ENCODE measurements around the gene MRPL41. TPM values are rescaled to one million over a fixed set of nuclear protein-coding genes. Genes with fewer than 3 reads are reported as not detected.
A peak's percentile ranks its signal among the peaks of the same experiment; 100 is the strongest.
"Not testable (repeated sequence)": the region's sequence is repeated elsewhere in the genome, so short reads cannot be mapped to it uniquely, and the experiment has no call there.

Gene MRPL41
- total RNA-seq, 4 donors from 2014 or later: 77.1 to 161 (median 98.3) TPM

- no peak for DNase-seq (ENCODE audit: low spot score in 2 of 2)
These were observed 6.6 kb upstream of the MRPL41 start for GRCh38 chr9:137545123-137545522.

DNA sequence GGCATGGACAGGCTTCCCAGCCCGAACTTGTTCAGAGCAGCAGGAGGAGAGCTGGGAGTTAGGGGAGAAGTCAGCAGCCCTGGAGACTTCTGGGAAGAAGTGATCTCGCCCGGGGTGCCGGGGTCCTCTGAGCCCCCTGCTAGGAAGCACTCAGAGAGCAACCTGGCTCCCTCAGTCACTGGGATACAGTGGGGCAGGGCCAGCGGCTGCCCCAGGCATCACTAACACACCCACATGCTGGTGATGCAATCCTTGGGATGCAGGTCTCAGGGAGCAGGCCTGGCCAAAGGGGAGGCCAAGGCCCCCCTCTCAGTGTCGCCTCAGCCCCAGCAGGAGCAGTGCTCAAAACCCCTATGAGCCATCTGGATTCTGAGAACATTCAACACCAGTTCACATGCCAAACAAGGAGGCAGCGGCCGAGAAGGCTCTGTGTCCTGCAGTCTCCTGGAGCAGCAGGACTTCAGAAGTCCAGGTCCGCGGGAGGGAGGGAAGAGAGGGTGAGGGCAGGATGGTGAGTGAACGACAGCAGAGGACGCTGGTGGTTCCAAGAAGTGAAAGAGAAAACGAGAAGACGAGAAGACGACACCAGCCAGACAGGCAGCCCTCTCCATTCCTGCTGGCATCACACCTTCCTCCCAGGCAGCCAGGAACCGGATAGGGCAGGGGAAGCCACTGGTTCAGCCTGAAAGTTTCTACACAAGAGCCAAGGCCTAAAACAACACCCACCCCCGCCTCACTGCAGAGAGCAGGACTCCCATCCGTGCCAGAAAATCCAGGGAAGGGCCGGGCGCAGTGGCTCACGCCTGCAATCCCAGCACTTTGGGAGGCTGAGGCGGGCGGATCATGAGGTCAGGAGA lies 3.8 kb upstream of the MRPL41 start:
- TF ChIP-seq, protein P1, sequence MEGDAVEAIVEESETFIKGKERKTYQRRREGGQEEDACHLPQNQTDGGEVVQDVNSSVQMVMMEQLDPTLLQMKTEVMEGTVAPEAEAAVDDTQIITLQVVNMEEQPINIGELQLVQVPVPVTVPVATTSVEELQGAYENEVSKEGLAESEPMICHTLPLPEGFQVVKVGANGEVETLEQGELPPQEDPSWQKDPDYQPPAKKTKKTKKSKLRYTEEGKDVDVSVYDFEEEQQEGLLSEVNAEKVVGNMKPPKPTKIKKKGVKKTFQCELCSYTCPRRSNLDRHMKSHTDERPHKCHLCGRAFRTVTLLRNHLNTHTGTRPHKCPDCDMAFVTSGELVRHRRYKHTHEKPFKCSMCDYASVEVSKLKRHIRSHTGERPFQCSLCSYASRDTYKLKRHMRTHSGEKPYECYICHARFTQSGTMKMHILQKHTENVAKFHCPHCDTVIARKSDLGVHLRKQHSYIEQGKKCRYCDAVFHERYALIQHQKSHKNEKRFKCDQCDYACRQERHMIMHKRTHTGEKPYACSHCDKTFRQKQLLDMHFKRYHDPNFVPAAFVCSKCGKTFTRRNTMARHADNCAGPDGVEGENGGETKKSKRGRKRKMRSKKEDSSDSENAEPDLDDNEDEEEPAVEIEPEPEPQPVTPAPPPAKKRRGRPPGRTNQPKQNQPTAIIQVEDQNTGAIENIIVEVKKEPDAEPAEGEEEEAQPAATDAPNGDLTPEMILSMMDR (IDR thresholded peaks at IDR 0.05): no peak
- TF ChIP-seq EP300 (IDR thresholded peaks at IDR 0.05) (no peak), POLR2A (IDR thresholded peaks at IDR 0.05) (no peak)
- peaks cover 0 to 19% (median 0%) of the 10 kb centered on the region in 3 donors for H3K36me3 ChIP-seq
- H3K27ac ChIP-seq: peak overlapping the region in 2 of 4 donors; percentile 55 to 98
- no peak for DNase-seq (ENCODE audit: low spot score in 2 of 2)
- H3K4me1 ChIP-seq: peaks cover 0 to 56% (median 15%) of the 10 kb centered on the region in 4 donors
- no peak overlapping the region for H3K4me3 ChIP-seq
- H3K27me3 ChIP-seq: no peaks in the 10 kb centered on the region
- WGBS, 2 donors: 85 to 88% methylated on average over 23 of the region's 23 CpGs
- H3K9me3 ChIP-seq: no peaks in the 10 kb centered on the region

More at GRCh38 chr9:137545123-137545522, 6.6 kb upstream of the MRPL41 start:
- Histone ChIP-seq H3K4me3 (no peak overlapping the region), H3K9me3 (no peaks in the 10 kb centered on the region), H3K27me3 (no peaks in the 10 kb centered on the region), H3K36me3 (peaks cover 0 to 45% (median 0%) of the 10 kb centered on the region in 3 donors), H3K4me1 (peaks cover 0 to 44% (median 12%) of the 10 kb centered on the region in 4 donors), H3K27ac (peak overlapping the region in 3 of 4 donors; percentile 64 to 85 (median 73))
- TF ChIP-seq POLR2A (IDR thresholded peaks at IDR 0.05) (no peak), EP300 (IDR thresholded peaks at IDR 0.05) (no peak)
- TF ChIP-seq, protein P1 (IDR thresholded peaks at IDR 0.05): no peak
- 75 to 76% methylated on average over 5 to 10 of the region's 10 CpGs for WGBS, 2 donors

- H3K27ac ChIP-seq: peak within 1 kb of the TSS; percentile 88 to 99 (median 93)
- DNase-seq (ENCODE audit: low spot score in 2 of 2): peak; percentile 89
- no peaks in the 10 kb centered on the region for H3K9me3 ChIP-seq
- 5 to 6% methylated on average over 5 to 13 of the region's 13 CpGs for WGBS, 2 donors
- H3K27me3 ChIP-seq: no peaks in the 10 kb centered on the region
- H3K36me3 ChIP-seq: peaks cover 0 to 33% (median 4%) of the 10 kb centered on the region in 3 donors
- TF ChIP-seq, protein P1 (IDR thresholded peaks at IDR 0.05): no peak
- TF ChIP-seq POLR2A (IDR thresholded peaks at IDR 0.05): peak in 1 of 2 donors; percentile 29
- peak; percentile 43 to 79 for TF ChIP-seq EP300 (IDR thresholded peaks at IDR 0.05)
- H3K4me3 ChIP-seq: peak within 1 kb of the TSS; percentile 63 to 98 (median 88)
- peaks cover 0 to 45% (median 15%) of the 10 kb centered on the region in 4 donors for H3K4me1 ChIP-seq
These were observed 1.5 kb upstream of the MRPL41 start, which contains the start of gene PNPLA7 for GRCh38 chr9:137550231-137550621. Gene PNPLA7, minus strand, starts transcription at chr9:137550402. Its CDS starts 205 bp downstream, at chr9:137550197.

DNA sequence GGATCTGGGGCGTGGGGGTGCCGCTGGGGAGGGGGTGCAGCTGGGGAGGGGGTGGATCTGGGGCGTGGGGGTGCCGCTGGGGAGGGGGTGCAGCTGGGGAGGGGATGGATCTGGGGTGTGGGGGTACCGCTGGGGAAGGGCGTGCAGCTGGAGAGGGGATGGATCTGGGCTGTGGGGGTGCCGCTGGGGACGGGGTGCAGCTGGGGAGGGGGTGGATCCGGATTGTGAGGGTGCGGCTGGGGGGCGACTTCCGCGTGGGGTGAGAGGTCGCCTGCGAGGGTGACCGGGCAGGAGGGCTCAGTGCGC lies 768 bp upstream of the MRPL41 start:
- Histone ChIP-seq H3K27ac (peak overlapping the region; percentile 88 to 99 (median 93)), H3K4me1 (peaks cover 0 to 42% (median 15%) of the 10 kb centered on the region in 4 donors), H3K36me3 (peaks cover 0 to 40% (median 7%) of the 10 kb centered on the region in 3 donors), H3K4me3 (peak overlapping the region; percentile 63 to 98 (median 88))
- not testable (repeated sequence) for H3K27me3 ChIP-seq; DNase-seq (ENCODE audit: low spot score in 2 of 2); H3K9me3 ChIP-seq
- WGBS, 2 donors: 1 to 3% methylated on average over 11 to 13 of the region's 17 CpGs

GRCh38 chr9:137552022-137552768 lies 516 bp downstream of the MRPL41 start:
- no peak for DNase-seq (ENCODE audit: low spot score in 2 of 2)
- peak overlapping the region; percentile 80 to 98 (median 84) for H3K27ac ChIP-seq
- H3K9me3 ChIP-seq: no peaks in the 10 kb centered on the region
- H3K36me3 ChIP-seq: peaks cover 0 to 44% (median 7%) of the 10 kb centered on the region in 3 donors
- peak overlapping the region; percentile 62 to 98 (median 75) for H3K4me3 ChIP-seq
- H3K4me1 ChIP-seq: peaks cover 0 to 44% (median 15%) of the 10 kb centered on the region in 4 donors
- 23 to 25% methylated on average over 20 to 23 of the region's 58 CpGs for WGBS, 2 donors
- TF ChIP-seq POLR2A (IDR thresholded peaks at IDR 0.05) (no peak), EP300 (IDR thresholded peaks at IDR 0.05) (no peak)
- TF ChIP-seq, protein P1 (IDR thresholded peaks at IDR 0.05): no peak
- H3K27me3 ChIP-seq: no peaks in the 10 kb centered on the region

DNA sequence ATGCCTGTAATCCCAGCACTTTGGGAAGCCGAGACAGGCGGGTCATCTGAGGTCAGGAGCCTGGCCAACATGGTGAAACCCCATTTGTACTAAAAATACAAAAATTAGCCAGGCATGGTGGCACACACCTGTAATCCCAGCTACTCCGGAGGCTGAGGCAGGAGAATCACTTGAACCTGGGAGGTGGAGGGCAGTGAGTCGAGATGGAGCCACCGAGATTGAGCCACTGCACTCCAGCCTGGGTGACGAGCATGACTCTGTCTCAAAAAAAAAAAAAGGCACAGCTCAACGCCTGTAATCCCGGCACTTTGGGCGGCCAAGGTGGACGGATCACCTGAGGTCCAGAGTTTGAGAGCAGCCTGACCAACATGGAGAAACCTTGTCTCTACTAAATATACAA lies 2.0 kb downstream of the MRPL41 start:
- H3K27ac ChIP-seq; H3K27me3 ChIP-seq; H3K4me3 ChIP-seq; DNase-seq (ENCODE audit: low spot score in 2 of 2); H3K9me3 ChIP-seq: not testable (repeated sequence)
- peaks cover 0 to 38% (median 15%) of the 10 kb centered on the region in 4 donors for H3K4me1 ChIP-seq
- 88 to 89% methylated on average over 10 of the region's 10 CpGs for WGBS, 2 donors
- peaks cover 0 to 58% (median 7%) of the 10 kb centered on the region in 3 donors for H3K36me3 ChIP-seq

All from tibial nerve (tissue), 4 donors.